Activated T-helper 1 cell treated with Interleukin-2 at 50 U/mL for 16 hours (primary cell): Measurements from ENCODE around the gene TRMT11.
"Not testable (repeated sequence)": the region's sequence is repeated elsewhere in the genome, so short reads cannot be mapped to it uniquely, and the experiment has no call there.

Source experiments
- DNase-seq: peaks from one replicate; pipeline ENCODE4 v3.0.0-alpha.2; 2020; ENCODE audit warnings: low read depth

Gene TRMT11

GRCh38 chr6:125956506-125957390 is 29.6 kb upstream of the TRMT11 start, which contains the start of gene HINT3:
Gene HINT3 (plus strand): TSS chr6:125956770. CDS start chr6:125956978, 208 bp downstream.
- DNase-seq = peak; percentile 94

- DNase-seq = no peak
Observed at GRCh38 chr6:125957391-125957693, 29.0 kb upstream of the TRMT11 start.

DNA sequence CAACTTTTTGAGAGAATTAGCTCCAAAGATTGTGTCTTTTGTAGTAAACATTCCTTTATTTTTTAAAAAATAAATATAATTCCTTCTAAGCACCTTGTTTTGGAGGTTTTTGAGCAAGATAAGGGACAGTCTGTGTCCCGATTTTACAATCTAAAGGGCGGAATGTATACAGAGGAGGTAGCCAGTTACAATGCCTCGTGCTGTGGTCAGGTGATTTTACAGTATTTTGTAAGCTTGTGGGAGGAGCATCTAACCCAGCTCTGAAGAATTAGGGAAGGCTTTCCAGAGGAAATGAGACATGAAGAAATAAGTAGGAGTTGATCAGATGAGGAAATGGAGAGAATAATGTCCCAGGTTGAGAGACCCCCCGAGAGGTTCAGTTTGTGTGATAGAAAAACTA is 28.5 kb upstream of the TRMT11 start:
- no peak for DNase-seq

DNA sequence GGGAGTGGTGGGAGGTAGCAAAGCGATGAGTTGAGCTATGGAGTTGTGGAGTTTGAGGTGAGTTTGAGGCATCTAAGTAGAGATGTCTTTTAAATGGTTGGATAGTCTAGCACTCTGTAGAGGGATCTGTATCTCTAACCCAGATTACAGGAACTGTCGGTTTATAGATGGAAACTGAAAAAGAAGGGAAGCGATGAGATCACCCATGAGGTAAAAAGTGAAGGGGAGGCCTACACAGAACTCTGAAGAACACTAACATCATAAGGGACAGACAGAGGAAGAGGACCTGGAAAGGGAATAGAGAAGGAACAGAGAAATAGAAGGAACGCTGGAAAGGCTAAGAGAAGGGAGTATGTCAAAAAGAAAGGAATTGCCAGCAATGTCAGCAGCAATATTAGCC is 27.3 kb upstream of the TRMT11 start:
- DNase-seq = no peak

- no peak for DNase-seq
Observed at GRCh38 chr6:125961117-125961516, 25.2 kb upstream of the TRMT11 start.

GRCh38 chr6:125962900-125963497 is 23.3 kb upstream of the TRMT11 start:
- no peak for DNase-seq

DNA sequence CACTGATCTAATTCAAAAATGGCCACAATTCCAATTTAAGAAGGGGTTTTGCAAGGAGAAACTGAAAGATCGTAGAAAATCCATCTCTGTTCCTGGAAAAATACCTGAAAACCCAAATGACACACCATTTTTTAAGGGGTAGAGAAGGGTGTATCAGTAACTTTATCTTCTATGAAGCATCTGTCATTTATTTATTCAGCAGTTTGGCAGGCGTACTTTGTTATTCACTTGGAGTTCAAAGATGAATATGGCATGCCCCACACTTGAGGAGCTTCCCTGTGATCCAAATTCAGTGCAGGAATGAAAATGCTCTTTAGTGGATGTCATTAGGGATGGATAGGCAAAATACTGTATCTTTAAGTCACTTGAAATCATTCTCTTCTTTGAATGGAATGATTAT is 22.5 kb upstream of the TRMT11 start:
- DNase-seq = no peak

- no peak for DNase-seq
Observed at GRCh38 chr6:125966569-125966968, 19.8 kb upstream of the TRMT11 start.

DNA sequence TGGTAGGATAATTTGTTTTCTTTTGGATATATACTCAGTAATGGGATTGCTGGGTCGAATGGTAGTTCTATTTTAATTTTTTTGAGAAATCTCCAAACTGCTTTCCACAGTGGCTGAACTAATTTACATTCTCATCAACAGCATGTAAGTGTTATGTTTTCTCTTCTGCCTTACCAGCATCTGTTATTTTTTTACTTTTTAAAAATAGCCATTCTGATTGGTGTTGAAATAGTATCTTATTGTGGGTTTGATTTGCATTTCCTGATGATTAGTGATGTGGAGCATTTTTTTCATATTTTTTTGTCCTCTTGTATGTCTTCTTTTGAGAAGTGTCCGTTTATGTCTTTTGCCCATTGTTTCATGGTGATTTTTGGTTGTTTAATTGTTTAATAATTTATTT is 17.8 kb upstream of the TRMT11 start:
- DNase-seq = no peak

GRCh38 chr6:125970760-125971159 is 15.6 kb upstream of the TRMT11 start:
- DNase-seq = no peak

- not testable (repeated sequence) for DNase-seq
Observed at GRCh38 chr6:125972478-125972877, 13.9 kb upstream of the TRMT11 start.

DNA sequence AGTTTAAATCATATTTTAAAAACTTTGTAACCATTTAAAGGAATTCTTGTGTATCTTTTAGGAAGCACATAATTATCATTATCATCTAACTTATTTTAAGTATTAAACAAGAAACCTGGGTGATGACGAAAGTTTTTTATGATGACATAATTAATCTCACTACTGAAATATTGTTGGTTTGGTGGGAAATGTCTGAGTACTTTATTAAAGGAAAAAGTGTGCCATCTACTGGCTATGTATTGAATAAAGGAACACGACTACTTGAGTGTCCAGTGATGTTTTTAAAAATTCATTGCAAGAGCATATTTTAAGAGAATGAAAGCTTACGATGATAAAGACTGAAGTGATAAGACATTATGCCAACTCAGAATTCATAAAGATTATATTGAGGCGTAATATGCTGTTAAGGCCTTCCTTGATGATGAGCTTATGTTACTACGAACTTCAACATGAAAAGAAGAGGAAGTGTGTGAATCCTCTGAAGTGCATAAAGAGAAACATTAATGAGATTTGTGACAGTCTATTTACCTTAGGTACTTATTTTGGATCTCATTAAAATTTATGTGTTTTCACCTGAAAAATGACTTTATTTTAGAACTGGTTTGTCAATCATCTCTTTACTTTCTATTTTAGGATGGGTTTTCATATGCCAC is 12.0 kb upstream of the TRMT11 start:
- no peak for DNase-seq

GRCh38 chr6:125979101-125979500 is 7.2 kb upstream of the TRMT11 start:
- no peak for DNase-seq

DNA sequence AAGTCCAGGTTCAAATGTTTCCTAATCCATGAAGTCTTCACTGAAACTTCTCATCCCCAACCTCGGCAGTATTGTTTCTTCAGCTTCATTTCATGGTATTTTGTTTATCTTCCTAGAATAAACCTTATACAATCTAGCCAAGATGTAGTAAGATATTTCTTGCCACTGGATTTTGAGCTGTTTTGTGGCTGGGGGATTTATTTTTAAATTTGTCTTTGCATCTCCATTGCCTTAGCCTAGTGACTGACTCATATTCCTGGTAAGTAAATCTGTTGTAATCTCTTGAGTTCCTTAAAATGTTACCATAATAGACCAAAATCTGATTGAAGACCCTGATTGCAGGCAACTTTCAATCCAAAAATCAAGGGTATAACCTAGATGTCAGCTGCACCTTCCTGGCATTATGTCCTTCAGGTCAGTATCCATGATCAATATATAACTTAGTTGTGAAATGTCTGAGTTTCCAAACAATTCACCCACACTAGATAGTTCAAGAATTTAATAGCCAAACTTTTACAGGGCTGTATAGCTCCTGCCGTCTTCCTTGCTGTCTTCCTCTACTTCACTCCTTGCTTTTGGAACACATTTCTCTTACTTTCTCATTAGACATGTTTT is 4.7 kb upstream of the TRMT11 start:
- no peak for DNase-seq

DNA sequence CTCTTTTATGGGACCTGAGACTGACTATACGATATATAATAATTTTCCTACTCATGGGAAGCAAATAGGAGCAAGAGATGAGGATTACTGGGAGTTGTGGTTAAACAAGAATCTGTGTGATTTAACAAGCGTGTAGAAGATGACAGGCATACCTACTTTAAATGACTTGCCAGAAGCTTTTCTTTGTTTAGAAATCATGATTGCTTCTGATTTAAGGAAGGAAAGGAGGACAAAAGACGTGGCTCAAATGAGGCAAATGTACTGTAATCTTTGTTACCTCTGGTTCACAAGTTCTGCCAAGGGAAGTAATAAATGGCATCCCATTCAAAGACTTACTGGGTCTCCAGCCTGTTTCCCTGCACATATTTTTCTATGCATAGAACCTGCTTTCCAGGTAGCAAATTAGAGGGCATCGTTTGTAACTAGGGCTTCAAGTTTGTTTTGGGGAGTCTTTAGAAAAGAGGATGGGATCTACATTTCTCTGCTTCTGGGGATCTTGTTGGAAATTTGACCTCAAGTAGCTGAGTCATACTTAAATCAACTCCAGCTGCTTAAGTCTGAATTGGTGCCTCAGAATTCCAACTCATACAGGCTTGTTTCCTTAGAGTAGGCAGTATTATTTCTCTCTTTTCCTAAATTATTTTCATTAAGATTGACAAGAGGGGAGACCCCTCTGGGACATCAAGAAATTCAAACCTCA is 2.9 kb upstream of the TRMT11 start:
- no peak for DNase-seq

GRCh38 chr6:125984311-125984710 is 2.0 kb upstream of the TRMT11 start:
- no peak for DNase-seq

- no peak for DNase-seq
Observed at GRCh38 chr6:125985522-125985921, 818 bp upstream of the TRMT11 start.

DNA sequence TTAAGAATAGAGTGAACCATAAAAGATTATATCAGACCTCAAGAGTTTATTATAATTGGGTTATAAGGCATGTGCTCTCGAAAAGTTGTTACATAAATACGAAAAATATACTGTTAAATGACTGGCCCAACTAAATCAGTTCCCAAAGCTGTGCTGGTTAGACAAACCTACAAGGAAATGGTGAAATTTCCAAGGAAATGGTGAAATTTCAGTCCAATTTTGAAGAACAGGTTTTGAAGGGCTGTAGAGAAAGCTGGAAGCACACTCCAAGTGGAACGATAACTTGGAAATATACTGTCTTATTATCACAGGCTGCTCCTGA is 400 bp upstream of the TRMT11 start:
- DNase-seq = no peak

GRCh38 chr6:125987026-125987617 is 782 bp downstream of the TRMT11 start:
- DNase-seq = no peak

GRCh38 chr6:125988280-125988679 is 1.9 kb downstream of the TRMT11 start:
- no peak for DNase-seq

GRCh38 chr6:125989631-125990030 is 3.3 kb downstream of the TRMT11 start:
- no peak for DNase-seq

- no peak for DNase-seq
Observed at GRCh38 chr6:125991653-125992052, 5.3 kb downstream of the TRMT11 start.
